ENCODE results near the gene DAB1.

The DAB1 gene

GRCh38 chr1:56965916-56966697, 457.8 kb downstream of the DAB1 start, which contains the start of gene C8B:
Gene C8B (minus strand): TSS chr1:56966015. CDS start chr1:56965948, 67 bp downstream.
- no peak for DNase-seq

- DNase-seq = no peak
Observed at GRCh38 chr1:56965191-56965590, 458.7 kb downstream of the DAB1 start.

GRCh38 chr1:56964349-56965017, 459.4 kb downstream of the DAB1 start:
- no peak for DNase-seq

DNA sequence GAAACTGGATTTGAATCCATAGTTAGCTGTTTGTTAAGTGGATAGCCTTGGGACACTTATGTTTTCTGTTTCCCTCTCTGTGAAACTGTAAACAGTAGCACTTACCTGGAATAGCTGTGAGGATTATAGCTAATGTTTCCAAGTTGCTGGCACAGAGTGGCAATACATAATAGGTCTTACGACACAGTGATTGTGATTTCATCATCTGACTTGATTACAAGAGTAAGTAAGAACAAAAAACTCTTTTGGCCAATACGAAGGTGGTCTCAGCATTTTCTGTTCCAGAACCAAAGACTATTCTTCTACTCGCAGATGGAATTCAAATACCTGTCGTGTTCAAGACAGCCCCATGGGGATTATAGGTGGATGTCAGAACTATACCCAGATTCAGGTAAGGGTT, 460.2 kb downstream of the DAB1 start:
- no peak for DNase-seq

GRCh38 chr1:56961426-56961825, 462.4 kb downstream of the DAB1 start:
- DNase-seq = no peak

DNA sequence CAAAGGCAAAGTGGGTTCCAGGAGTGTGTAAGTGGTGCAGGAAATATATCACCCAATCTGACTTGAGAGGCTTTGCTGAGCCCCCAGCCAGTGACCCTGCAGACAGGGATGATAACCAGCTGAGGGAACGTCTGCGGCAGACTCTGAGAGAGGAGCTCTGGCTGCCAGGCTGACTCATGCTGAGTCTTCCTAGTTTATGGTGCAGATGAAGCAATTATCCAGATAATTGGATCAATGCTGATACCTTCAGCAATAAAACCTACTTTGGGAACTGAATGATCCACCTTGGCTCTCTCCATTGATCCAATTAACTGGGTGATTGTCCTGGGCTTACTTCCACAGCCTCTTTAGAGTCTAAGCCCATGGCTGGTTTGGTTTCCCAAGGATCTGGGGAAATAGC, 465.3 kb downstream of the DAB1 start:
- DNase-seq = no peak

DNA sequence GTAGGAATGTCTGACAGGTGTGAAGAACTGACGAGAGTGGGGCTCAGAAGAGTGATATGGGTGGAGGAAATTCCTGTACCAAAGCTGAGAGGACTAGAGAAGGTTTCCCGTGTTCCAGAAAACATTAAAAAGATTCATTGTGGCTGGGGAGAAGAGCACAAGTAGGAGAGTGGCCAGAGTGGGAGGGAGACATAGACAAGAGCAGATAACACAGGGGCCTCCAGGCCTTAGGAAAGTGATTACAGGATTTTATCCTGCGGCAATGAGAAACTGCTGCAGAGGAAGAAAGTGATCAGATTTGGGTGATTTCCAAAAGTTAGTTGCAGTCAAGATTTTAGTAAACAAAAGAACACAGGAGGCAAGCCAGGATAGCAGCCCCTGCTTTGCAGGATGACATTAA, 465.9 kb downstream of the DAB1 start:
- no peak for DNase-seq

GRCh38 chr1:56954664-56955063, 469.2 kb downstream of the DAB1 start:
- no peak for DNase-seq

DNA sequence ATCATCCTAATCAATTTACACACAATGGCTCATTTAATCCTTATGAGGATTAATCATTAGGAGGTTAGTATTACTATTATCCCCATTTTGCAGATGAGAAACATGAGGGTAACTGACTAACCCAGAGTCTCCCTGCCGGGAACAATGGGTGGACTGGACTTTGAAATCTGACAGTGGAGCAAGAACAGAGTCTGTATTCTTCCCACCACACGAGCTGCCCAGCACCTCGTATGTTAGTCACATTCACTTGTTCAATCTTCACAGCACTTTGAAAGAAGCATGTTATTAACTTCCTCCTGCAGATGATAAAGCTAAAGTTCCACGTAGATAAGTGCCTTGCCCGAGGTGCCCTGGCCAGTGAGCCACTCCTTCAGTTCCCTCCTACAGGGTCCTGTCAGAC, 470.5 kb downstream of the DAB1 start:
- DNase-seq = no peak

- DNase-seq = no peak
Observed at GRCh38 chr1:56952501-56952900, 471.4 kb downstream of the DAB1 start.

DNA sequence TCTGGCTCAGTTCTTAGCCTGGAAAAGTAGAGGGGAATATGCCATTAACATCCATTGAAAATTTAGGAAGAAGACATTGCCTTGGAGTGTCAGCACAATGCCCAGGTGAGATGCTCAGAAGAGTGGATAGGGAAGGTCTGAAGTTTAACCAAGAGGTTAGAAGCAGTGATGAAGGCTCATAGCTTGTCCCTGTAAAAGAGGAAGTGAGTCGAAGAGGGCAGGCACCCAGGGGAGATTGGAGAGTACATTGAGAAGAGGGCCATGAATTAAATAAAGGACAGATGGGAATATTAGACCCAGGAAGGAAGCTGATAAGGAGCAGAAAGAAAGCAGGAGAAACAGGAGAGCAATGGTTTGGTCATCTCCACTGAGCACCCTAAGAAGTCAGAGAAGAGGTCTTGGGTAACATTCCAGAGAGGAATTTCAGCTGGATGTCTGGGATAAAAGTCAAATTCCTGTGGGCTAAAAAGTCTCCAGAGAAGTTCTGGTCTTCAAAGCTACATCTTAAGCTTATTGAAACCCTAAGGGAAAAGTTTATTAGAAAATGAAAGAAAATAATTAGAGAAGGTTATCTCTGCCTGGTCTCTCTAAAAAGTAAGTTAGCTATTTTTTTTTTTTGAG, 475.3 kb downstream of the DAB1 start:
- no peak for DNase-seq

Data from stimulated activated CD4-positive, alpha-beta T cell treated with anti-CD3 and anti-CD28 coated beads, Interleukin-4, amount 100 ng/mL, for 1 hour (primary cell).